ENCODE data around the gene ARMC12.
"Not testable (repeated sequence)": the region's sequence is repeated elsewhere in the genome, so short reads cannot be mapped to it uniquely, and the experiment has no call there.

Gene ARMC12

DNA sequence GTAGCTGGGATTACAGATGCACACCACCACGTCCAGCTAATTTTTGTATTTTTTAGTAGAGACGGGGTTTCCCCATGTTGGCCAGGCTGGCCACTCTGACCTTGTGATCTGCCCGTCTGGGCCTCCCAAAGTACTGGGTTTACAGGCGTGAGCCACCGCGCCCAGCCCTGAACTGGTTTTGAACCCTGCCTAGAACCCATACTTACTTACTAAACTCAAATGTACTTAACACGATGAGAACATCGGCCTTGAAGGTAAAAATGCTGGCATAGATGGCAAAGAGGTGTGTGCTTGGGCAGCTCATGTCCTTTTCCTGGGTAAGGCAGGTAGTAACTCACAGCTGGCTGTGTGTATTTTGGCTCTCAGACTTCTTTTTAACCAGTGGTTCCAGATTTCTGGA, 3.2 kb upstream of the ARMC12 start:
- H3K36me3 Mint-ChIP-seq (ENCODE audit: insufficient read depth): peaks cover 5% of the 10 kb centered on the region

DNA sequence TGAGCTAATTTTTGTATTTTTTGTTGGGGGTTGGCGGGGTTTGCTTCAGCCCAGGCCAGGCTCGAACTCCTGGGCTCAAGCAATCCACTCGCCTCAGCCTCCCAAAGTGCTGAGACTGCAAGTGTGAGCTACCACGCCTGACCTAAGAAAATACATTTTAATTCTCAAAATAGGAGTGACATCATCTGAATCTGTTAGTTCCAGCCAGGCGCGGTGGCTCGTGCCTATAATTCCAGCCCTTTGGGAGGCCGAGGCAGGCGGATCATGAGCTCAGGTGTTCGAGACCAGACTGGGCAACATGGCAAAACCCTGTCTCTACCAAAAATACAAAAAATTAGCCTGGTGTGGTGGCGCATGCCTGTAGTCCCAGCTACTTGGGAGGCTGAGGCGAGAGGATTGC, 2.5 kb upstream of the ARMC12 start:
- ATAC-seq (replicated peaks); DNase-seq; H3K9me3 Mint-ChIP-seq; H3K36me3 Mint-ChIP-seq (ENCODE audit: insufficient read depth); H3K27ac Mint-ChIP-seq; H3K27me3 Mint-ChIP-seq; H3K4me3 Mint-ChIP-seq: not testable (repeated sequence)
- H3K4me1 Mint-ChIP-seq (ENCODE audit: low read depth in 2 of 2): peaks cover 42 to 50% of the 10 kb centered on the region in 2 donors

More for the DNA sequence above, 3.2 kb upstream of the ARMC12 start:
- ATAC-seq (replicated peaks): no peak
- H3K27ac Mint-ChIP-seq: no peak overlapping the region
- no peak for DNase-seq
- H3K27me3 Mint-ChIP-seq: no peaks in the 10 kb centered on the region
- H3K9me3 Mint-ChIP-seq: no peaks in the 10 kb centered on the region
- peaks cover 48 to 57% of the 10 kb centered on the region in 2 donors for H3K4me1 Mint-ChIP-seq (ENCODE audit: low read depth in 2 of 2)
- H3K4me3 Mint-ChIP-seq: no peak overlapping the region

DNA sequence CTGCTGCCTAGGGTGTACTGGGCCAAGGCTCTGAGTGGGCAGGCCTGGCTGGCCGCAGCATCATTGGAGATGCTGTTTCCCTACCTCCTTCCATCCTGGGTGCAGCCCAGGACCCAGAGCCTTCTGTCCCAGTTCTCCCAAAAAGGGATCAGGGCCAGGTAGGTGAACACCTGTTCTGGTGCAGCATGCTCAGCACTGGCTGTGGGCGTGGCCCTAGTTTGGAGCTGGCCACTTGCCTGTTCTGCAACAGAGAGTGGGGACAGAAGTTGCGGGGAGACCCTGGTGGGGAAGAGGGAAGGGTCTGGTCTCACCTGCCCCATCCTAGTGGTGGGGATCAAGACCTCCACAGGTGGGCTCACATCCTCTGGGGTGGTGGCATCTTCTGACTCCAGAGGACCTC, 1.4 kb upstream of the ARMC12 start:
- no peak overlapping the region for H3K27ac Mint-ChIP-seq
- no peaks in the 10 kb centered on the region for H3K27me3 Mint-ChIP-seq
- ATAC-seq (replicated peaks) (no peak), DNase-seq (no peak)
- peaks cover 36 to 39% of the 10 kb centered on the region in 2 donors for H3K4me1 Mint-ChIP-seq (ENCODE audit: low read depth in 2 of 2)
- H3K9me3 Mint-ChIP-seq: no peaks in the 10 kb centered on the region
- H3K4me3 Mint-ChIP-seq: no peak overlapping the region
- peaks cover 8% of the 10 kb centered on the region for H3K36me3 Mint-ChIP-seq (ENCODE audit: insufficient read depth)

DNA sequence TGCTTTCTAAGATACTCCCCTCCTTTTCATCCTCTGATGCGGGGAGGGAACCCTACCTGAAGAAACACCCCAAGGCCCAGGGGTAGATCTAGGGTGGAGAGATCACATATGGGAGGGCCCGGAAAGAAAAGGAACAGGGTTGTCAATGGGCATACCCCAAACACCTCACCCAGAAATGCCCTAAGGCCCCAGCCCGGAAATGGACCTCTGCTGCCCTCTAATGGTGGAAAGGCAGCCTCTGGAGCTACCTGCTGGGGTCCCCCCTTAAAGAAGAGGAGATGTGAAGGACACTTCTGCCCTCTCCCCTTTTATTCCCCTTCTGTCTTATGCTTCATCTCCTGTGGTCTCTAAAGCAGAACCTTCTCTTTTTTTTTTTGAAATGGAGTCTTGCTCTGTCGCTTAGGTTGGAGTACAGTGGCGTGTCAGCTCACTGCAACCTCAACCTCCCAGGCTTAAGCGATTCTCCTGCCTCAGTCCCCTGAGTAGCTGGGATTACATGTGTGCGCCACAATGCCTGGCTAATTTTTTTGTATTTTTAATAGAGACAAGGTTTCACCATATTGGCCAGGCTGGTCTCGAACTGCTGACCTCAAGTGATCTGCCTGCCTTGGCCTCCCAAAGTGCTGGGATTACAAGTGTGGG, 458 bp upstream of the ARMC12 start:
- Mint-ChIP-seq H3K9me3 (no peaks in the 10 kb centered on the region), H3K36me3 (ENCODE audit: insufficient read depth) (peaks cover 7% of the 10 kb centered on the region), H3K4me1 (ENCODE audit: low read depth in 2 of 2) (peaks cover 34 to 35% of the 10 kb centered on the region in 2 donors), H3K27ac (no peak overlapping the region), H3K27me3 (no peaks in the 10 kb centered on the region), H3K4me3 (no peak overlapping the region)
- peak; percentile 85 to 88 (median 88) for DNase-seq
- ATAC-seq (replicated peaks): peak; percentile 37

GRCh38 chr6:35737413-35738211, 780 bp downstream of the ARMC12 start:
- Mint-ChIP-seq H3K36me3 (ENCODE audit: insufficient read depth) (peaks cover 2% of the 10 kb centered on the region), H3K27ac (peak overlapping the region; percentile 6 to 79), H3K9me3 (no peaks in the 10 kb centered on the region), H3K27me3 (peaks cover 0 to 1% of the 10 kb centered on the region in 2 donors), H3K4me3 (peak overlapping the region in 1 of 2 donors; percentile 42), H3K4me1 (ENCODE audit: low read depth in 2 of 2) (peaks cover 25 to 28% of the 10 kb centered on the region in 2 donors)
- DNase-seq (peak; percentile 37 to 41 (median 37)), ATAC-seq (replicated peaks) (peak; percentile 73)

DNA sequence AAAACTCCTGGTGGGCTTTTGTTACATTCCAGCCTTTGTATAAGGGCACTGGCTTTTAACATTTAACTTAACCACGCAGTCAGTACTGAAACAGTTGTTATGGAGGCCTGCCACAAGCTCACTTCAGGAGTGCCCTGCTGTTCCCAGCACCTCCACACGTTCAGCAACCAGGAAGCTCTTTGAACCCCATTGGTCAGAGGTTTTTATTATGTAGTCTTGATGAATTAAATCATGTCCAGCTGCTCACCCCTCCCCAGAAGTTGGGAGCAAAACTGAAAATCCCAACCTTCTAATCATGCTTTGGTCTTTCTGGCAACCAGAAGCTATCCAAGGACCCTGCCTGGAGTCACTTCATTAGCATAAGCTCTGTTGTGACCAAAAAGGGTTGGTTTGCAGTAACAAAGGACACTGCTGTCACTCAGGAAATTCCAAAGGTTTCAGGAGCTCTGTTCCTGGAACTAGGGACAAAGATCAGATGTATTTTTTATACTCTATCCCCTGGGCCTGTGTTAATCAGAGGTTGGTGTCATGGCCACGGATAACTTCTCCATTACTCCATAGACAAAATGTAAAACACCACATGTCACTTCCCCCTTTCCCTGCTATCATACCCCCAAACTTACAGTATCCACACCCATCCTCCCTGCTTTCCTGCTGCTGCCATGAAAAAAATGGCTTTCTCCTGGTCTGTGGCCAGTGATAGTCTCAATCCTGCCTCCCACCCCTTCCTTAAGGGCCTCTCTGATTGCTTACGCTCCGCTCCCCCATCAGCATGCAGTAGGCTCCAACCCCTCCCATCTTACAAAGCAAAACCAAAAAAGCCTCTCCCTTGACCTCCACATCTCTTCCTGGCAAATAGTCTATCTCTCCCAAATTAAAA, 3.1 kb downstream of the ARMC12 start:
- no peaks in the 10 kb centered on the region for H3K9me3 Mint-ChIP-seq
- no peak overlapping the region for H3K4me3 Mint-ChIP-seq
- H3K36me3 Mint-ChIP-seq (ENCODE audit: insufficient read depth): peaks cover 5% of the 10 kb centered on the region
- peaks cover 0 to 5% of the 10 kb centered on the region in 2 donors for H3K27me3 Mint-ChIP-seq
- peaks cover 17 to 19% of the 10 kb centered on the region in 2 donors for H3K4me1 Mint-ChIP-seq (ENCODE audit: low read depth in 2 of 2)
- H3K27ac Mint-ChIP-seq: no peak overlapping the region
- ATAC-seq (replicated peaks) (no peak), DNase-seq (no peak)

DNA sequence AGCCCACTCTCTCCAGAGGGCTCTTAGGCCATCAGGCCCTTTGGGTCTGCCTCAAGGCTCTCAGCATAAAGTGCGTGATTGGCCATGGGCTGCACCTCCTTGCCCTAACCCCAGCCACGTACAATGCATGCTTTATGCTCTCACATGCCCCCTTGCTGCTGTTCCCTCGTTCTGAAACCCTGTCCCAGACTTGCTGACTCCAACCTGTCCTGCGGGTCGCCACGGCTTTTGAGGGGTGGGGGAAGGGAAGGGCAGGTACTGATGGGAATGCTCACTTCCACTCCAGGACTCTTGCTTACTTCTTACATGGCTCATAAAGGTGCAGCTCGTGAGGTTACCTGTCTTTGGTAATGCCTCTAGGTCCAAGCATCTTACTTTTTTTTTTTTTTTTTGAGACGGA, 6.0 kb downstream of the ARMC12 start:
- H3K4me3 Mint-ChIP-seq: no peak overlapping the region
- H3K9me3 Mint-ChIP-seq: no peaks in the 10 kb centered on the region
- DNase-seq: no peak
- ATAC-seq (replicated peaks): no peak
- H3K4me1 Mint-ChIP-seq (ENCODE audit: low read depth in 2 of 2): peaks cover 0 to under 1% of the 10 kb centered on the region in 2 donors
- H3K27me3 Mint-ChIP-seq: peaks cover 0 to 5% of the 10 kb centered on the region in 2 donors
- H3K27ac Mint-ChIP-seq: no peak overlapping the region
- peaks cover 5% of the 10 kb centered on the region for H3K36me3 Mint-ChIP-seq (ENCODE audit: insufficient read depth)

DNA sequence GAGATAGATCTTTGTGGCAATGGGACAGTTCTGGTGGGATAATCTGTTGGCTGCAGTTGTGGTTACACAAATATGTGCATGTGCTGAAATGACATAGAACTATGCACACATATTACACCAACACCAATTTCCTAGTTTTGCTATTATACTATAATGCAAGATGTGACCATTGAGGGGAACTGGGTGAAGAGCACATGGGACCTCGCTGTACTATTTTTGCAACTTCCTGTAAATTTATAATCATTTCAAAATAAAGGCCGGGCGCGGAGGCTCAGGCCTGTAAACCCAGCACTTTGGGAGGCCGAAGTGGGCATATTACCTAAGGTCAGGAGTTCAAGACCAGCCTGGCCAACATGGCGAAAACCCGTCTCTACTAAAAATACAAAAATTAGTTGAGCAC, 8.7 kb downstream of the ARMC12 start:
- peaks cover 3% of the 10 kb centered on the region for H3K36me3 Mint-ChIP-seq (ENCODE audit: insufficient read depth)
- peaks cover 0 to 5% of the 10 kb centered on the region in 2 donors for H3K27me3 Mint-ChIP-seq
- H3K9me3 Mint-ChIP-seq: peaks cover 0 to 3% of the 10 kb centered on the region in 2 donors
- DNase-seq (no peak), ATAC-seq (replicated peaks) (no peak)
- no peak overlapping the region for H3K27ac Mint-ChIP-seq
- no peaks in the 10 kb centered on the region for H3K4me1 Mint-ChIP-seq (ENCODE audit: low read depth in 2 of 2)
- H3K4me3 Mint-ChIP-seq: no peak overlapping the region

GRCh38 chr6:35746516-35746915, 9.7 kb downstream of the ARMC12 start:
- Mint-ChIP-seq H3K27me3 (peaks cover under 1 to 7% of the 10 kb centered on the region in 2 donors), H3K4me1 (ENCODE audit: low read depth in 2 of 2) (no peaks in the 10 kb centered on the region), H3K36me3 (ENCODE audit: insufficient read depth) (peaks cover 3% of the 10 kb centered on the region), H3K9me3 (peaks cover 0 to 3% of the 10 kb centered on the region in 2 donors), H3K27ac (no peak overlapping the region), H3K4me3 (no peak overlapping the region)
- ATAC-seq (replicated peaks): no peak
- DNase-seq: no peak

GRCh38 chr6:35747877-35748276, 11.0 kb downstream of the ARMC12 start:
- no peaks in the 10 kb centered on the region for H3K4me1 Mint-ChIP-seq (ENCODE audit: low read depth in 2 of 2)
- no peak overlapping the region for H3K4me3 Mint-ChIP-seq
- DNase-seq: no peak
- H3K27ac Mint-ChIP-seq: no peak overlapping the region
- H3K27me3 Mint-ChIP-seq: peaks cover 11 to 14% of the 10 kb centered on the region in 2 donors
- H3K9me3 Mint-ChIP-seq: peaks cover 0 to 3% of the 10 kb centered on the region in 2 donors
- no peak for ATAC-seq (replicated peaks)
- H3K36me3 Mint-ChIP-seq (ENCODE audit: insufficient read depth): peaks cover 3% of the 10 kb centered on the region

- DNase-seq: no peak
- Mint-ChIP-seq H3K9me3 (peaks cover 0 to 3% of the 10 kb centered on the region in 2 donors), H3K36me3 (ENCODE audit: insufficient read depth) (no peaks in the 10 kb centered on the region), H3K4me3 (no peak overlapping the region), H3K27me3 (peaks cover 11 to 12% of the 10 kb centered on the region in 2 donors), H3K27ac (no peak overlapping the region), H3K4me1 (ENCODE audit: low read depth in 2 of 2) (no peaks in the 10 kb centered on the region)
- no peak for ATAC-seq (replicated peaks)
These were observed 13.7 kb downstream of the ARMC12 start for GRCh38 chr6:35750557-35750956.

DNA sequence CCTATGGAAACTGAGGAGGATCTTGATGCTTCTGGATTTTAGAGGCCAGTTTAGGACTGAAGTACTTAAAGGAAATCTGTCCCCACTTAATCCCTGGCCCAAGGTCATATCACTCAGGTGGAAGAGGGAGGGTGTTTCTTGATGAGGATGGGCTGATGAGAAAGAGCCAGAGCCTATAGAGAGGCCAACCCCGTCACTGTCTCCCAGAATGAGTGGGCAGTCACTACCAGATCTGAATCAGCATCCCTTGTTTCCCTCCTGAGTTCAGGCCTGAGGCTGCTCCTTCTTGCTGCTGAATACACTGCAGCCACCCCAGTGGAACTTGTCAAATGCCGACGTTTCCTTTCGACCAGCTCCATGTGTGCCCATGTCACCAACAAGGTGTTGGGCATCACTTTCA, 14.8 kb downstream of the ARMC12 start:
- no peak overlapping the region for H3K4me3 Mint-ChIP-seq
- ATAC-seq (replicated peaks) (no peak), DNase-seq (no peak)
- no peaks in the 10 kb centered on the region for H3K4me1 Mint-ChIP-seq (ENCODE audit: low read depth in 2 of 2)
- peaks cover 0 to 3% of the 10 kb centered on the region in 2 donors for H3K9me3 Mint-ChIP-seq
- peak overlapping the region; percentile 54 to 65 for H3K27ac Mint-ChIP-seq
- peaks cover 11 to 12% of the 10 kb centered on the region in 2 donors for H3K27me3 Mint-ChIP-seq
- H3K36me3 Mint-ChIP-seq (ENCODE audit: insufficient read depth): no peaks in the 10 kb centered on the region

DNA sequence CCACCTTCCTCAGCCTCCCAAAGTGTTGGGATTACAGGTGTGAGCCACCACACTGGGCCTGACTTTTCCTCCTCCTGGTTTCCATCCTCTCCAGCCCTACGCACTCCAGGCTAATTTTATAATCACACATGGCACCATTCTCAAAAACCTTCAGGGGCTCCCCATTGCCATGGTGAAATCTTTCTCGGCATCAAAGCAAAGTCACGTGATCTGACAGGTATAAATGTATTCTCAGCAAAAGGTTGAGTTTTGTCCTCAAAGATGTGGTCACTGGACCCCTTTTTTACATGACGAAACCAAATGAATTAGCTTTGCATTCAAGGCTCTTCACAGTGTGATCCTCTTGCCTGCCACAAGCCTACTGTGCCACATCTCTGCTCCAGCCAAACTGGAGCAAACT, 15.5 kb downstream of the ARMC12 start:
- Mint-ChIP-seq H3K4me1 (ENCODE audit: low read depth in 2 of 2) (no peaks in the 10 kb centered on the region), H3K9me3 (peaks cover 0 to 3% of the 10 kb centered on the region in 2 donors), H3K36me3 (ENCODE audit: insufficient read depth) (no peaks in the 10 kb centered on the region), H3K27me3 (peaks cover 14 to 16% of the 10 kb centered on the region in 2 donors), H3K4me3 (no peak overlapping the region), H3K27ac (peak overlapping the region; percentile 54 to 65)
- no peak for DNase-seq
- ATAC-seq (replicated peaks): no peak
